ENCODE data around the gene FTL. TPM values are rescaled to one million over a fixed set of nuclear protein-coding genes. Genes with fewer than 3 reads are reported as not detected.

The FTL gene
- total and polyA plus RNA-seq, 3 donors from 2014 or later = 746 to 1,424 (median 935) TPM

DNA sequence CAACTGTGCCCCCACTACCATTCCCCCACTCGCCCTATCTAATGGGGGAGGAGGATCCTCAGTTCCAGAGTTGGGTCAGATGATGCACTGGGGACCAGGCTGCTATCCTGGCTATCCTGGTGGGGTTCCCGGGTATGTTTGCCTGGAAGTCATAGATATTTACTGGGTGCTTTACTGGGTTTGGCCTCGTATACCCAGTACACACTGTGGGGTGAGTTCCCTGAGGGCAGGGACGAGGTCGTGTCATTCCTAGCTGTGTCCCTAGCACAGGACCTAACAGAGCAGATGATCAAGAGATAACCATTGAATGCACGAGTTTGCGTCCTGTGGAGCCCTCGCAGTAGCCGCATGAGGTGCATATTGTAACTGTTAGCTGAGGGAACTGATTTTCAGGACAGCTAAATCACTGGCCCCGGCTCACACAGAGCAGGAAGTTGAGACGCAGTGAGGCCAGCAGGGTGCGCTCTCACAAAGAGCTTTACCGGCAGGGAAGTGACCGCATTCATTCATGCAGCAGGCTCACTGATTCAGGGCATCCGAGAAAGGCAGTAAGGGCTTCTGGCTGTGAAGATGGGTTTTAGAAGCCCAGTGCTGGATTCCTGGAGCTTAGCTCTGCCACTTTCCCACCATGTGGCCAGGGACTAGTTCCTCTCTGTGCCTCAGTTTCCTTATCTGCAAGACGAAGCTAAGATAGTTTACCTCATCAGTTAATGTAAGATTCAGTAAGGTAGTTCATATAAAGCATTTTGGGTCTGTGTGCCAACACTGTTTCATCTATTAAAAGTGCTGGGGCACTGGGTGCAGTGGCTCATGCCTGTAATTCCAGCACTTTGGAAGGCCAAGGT is 34.6 kb downstream of the FTL start:
- H3K9me3 ChIP-seq = no peaks in the 10 kb centered on the region
- H3K27ac ChIP-seq = no peak overlapping the region
- no peak for TF ChIP-seq POLR2A (IDR thresholded peaks at IDR 0.05)
- TF ChIP-seq, protein P1, sequence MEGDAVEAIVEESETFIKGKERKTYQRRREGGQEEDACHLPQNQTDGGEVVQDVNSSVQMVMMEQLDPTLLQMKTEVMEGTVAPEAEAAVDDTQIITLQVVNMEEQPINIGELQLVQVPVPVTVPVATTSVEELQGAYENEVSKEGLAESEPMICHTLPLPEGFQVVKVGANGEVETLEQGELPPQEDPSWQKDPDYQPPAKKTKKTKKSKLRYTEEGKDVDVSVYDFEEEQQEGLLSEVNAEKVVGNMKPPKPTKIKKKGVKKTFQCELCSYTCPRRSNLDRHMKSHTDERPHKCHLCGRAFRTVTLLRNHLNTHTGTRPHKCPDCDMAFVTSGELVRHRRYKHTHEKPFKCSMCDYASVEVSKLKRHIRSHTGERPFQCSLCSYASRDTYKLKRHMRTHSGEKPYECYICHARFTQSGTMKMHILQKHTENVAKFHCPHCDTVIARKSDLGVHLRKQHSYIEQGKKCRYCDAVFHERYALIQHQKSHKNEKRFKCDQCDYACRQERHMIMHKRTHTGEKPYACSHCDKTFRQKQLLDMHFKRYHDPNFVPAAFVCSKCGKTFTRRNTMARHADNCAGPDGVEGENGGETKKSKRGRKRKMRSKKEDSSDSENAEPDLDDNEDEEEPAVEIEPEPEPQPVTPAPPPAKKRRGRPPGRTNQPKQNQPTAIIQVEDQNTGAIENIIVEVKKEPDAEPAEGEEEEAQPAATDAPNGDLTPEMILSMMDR (IDR thresholded peaks at IDR 0.05) = peak in 2 of 3 experiments; percentile 46
- H3K4me3 ChIP-seq = no peak overlapping the region
- no peaks in the 10 kb centered on the region for H3K27me3 ChIP-seq
- WGBS, 2 donors = 64 to 78% methylated on average over 13 to 16 of the region's 16 CpGs
- intact Hi-C loops (cut with DNase I; ENCODE audit: low total_unique reads) = no loop called here
- no peaks in the 10 kb centered on the region for H3K36me3 ChIP-seq (ENCODE audit: low read depth, missing control alignments)
- H3K4me1 ChIP-seq = peaks cover 3% of the 10 kb centered on the region
- DNase-seq = peak; percentile 62

DNA sequence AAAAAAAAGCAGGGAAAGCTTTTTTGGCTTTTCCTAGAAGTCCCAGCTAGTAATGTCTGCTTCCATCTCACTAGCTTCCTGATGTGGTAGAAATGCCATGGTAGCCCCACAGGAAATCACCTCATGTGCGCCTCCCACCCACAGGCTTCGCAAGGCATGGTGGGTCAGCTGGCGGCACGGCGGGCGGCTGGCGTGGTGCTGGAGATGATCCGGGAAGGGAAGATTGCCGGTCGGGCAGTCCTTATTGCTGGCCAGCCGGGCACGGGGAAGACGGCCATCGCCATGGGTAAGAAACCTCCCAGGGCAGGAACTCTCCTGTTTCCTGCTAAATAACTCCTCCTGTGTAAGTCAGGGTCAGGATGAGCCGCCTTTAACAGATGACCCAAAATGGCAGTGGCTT is 39.0 kb downstream of the FTL start:
- no peaks in the 10 kb centered on the region for H3K36me3 ChIP-seq (ENCODE audit: low read depth, missing control alignments)
- H3K4me3 ChIP-seq = no peak overlapping the region

DNA sequence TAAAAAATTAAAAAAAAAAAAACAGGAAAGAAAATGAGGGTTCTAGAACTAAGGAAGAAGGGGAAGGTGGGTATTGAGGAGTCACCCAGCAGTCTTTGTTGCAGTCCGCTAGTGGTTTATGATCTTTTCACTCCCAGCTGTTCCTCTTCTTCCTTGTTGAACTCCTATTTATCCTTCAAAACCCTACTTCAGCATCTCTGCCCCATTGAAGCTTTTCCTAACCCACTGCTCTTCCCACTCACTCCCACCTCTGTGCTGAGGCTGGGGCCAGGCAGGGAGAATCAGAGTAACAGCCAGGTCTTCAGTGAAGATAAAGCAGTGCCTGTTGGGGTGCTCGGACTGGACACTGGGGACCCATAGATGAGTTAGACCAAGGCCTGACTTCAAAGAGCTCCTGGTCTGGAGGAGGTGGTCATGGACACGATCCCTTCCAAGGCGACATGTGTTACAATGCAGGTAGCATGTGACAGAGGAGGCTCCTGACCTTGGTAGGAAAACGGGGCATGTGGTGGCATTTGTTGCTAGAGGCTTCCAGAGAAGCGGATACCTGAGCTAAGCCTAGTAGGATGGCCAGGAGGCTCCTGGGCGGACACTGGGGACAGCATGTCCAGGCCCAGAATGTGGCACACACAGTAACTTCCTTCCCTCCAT is 40.0 kb downstream of the FTL start:
- no peak overlapping the region for H3K27ac ChIP-seq
- 88 to 91% methylated on average over 7 of the region's 7 CpGs for WGBS, 2 donors
- intact Hi-C loops (cut with DNase I; ENCODE audit: low total_unique reads) = no loop called here

More for the DNA sequence above, 39.0 kb downstream of the FTL start:
- Histone ChIP-seq H3K9me3 (no peaks in the 10 kb centered on the region), H3K4me1 (no peaks in the 10 kb centered on the region), H3K27me3 (no peaks in the 10 kb centered on the region), H3K27ac (no peak overlapping the region)
- WGBS, 2 donors = 96 to 100% methylated on average over 2 to 15 of the region's 15 CpGs
- TF ChIP-seq, protein P1 (IDR thresholded peaks at IDR 0.05) = no peak
- no peak for TF ChIP-seq POLR2A (IDR thresholded peaks at IDR 0.05)
- no peak for DNase-seq
- intact Hi-C loops (cut with DNase I; ENCODE audit: low total_unique reads) = no loop called here

DNA sequence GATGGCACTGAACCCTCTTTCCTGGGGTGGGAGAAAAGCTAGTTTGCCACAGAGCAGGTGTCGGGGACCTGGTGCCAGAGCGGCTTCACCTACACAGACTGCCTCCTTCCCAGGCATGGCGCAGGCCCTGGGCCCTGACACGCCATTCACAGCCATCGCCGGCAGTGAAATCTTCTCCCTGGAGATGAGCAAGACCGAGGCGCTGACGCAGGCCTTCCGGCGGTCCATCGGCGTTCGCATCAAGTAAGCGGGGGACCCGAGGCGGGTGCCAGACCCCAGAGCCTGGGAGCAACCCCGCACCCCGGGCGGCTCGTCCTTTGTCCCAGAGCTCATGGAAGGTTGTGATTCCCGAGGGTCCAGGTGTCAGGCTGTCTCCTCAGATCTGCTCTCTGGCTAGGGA is 41.8 kb downstream of the FTL start:
- no peak overlapping the region for H3K27ac ChIP-seq
- no peaks in the 10 kb centered on the region for H3K4me1 ChIP-seq
- no peaks in the 10 kb centered on the region for H3K27me3 ChIP-seq
- no peak overlapping the region for H3K4me3 ChIP-seq
- no peaks in the 10 kb centered on the region for H3K36me3 ChIP-seq (ENCODE audit: low read depth, missing control alignments)
- H3K9me3 ChIP-seq = no peaks in the 10 kb centered on the region
- WGBS, 2 donors = 96 to 98% methylated on average over 22 of the region's 22 CpGs
- no peak for DNase-seq
- intact Hi-C loops (cut with DNase I; ENCODE audit: low total_unique reads) = no loop called here
- no peak for TF ChIP-seq POLR2A (IDR thresholded peaks at IDR 0.05)
- TF ChIP-seq, protein P1 (IDR thresholded peaks at IDR 0.05) = no peak

More for the DNA sequence above, 40.0 kb downstream of the FTL start:
- no peaks in the 10 kb centered on the region for H3K4me1 ChIP-seq
- H3K4me3 ChIP-seq = no peak overlapping the region
- TF ChIP-seq, protein P1 (IDR thresholded peaks at IDR 0.05) = no peak
- TF ChIP-seq POLR2A (IDR thresholded peaks at IDR 0.05) = no peak
- H3K36me3 ChIP-seq (ENCODE audit: low read depth, missing control alignments) = no peaks in the 10 kb centered on the region
- no peaks in the 10 kb centered on the region for H3K9me3 ChIP-seq
- no peak for DNase-seq
- no peaks in the 10 kb centered on the region for H3K27me3 ChIP-seq

Data from testis (tissue), 3 donors.